H9 (cell line): Measurements from ENCODE around the gene TMEM220. TPM values are rescaled to one million over a fixed set of nuclear protein-coding genes. Genes with fewer than 3 reads are reported as not detected.

Experiments
- DNase-seq: peaks from one replicate; pipeline ENCODE4 v3.0.0-alpha.2; 2017
- H2AFZ ChIP-seq: one replicate; pipeline ENCODE4 v1.6.1; 2013; ENCODE audit warnings: mild to moderate bottlenecking, low read length, control low read depth, moderate library complexity
- H2AK5ac ChIP-seq: 2 replicates; pipeline ENCODE4 v1.6.1; 2013; ENCODE audit warnings: low read length, control low read depth, mixed read lengths; ENCODE audit not compliant: insufficient read length
- H2BK120ac ChIP-seq: one replicate; pipeline ENCODE4 v1.6.1; 2013; ENCODE audit warnings: low read depth, mild to moderate bottlenecking, low read length, control low read depth, inconsistent platforms; ENCODE audit not compliant: poor library complexity, severe bottlenecking
- H2BK12ac ChIP-seq: 2 replicates; pipeline ENCODE4 v1.6.1; 2013; ENCODE audit warnings: low read length, control low read depth, mixed read lengths, low read depth; ENCODE audit not compliant: insufficient read length
- H2BK15ac ChIP-seq: 2 replicates; pipeline ENCODE4 v1.6.1; 2013; ENCODE audit warnings: low read depth, low read length, control low read depth
- H2BK20ac ChIP-seq: one replicate; pipeline ENCODE4 v1.6.1; 2013; ENCODE audit warnings: low read depth, mild to moderate bottlenecking, low read length, control low read depth, inconsistent platforms; ENCODE audit not compliant: poor library complexity, severe bottlenecking
- H2BK5ac ChIP-seq: 2 replicates; pipeline ENCODE4 v1.6.1; 2013; ENCODE audit warnings: low read length, control low read depth, mixed read lengths; ENCODE audit not compliant: insufficient read length
- H3K14ac ChIP-seq: 2 replicates; pipeline ENCODE4 v1.6.1; 2013; ENCODE audit warnings: low read length, control low read depth; ENCODE audit not compliant: insufficient read depth
- H3K18ac ChIP-seq: 2 replicates; pipeline ENCODE4 v1.6.1; 2013; ENCODE audit warnings: low read depth, mild to moderate bottlenecking, mixed read lengths, low read length, control low read depth; ENCODE audit not compliant: insufficient read length
- H3K23ac ChIP-seq: 2 replicates; pipeline ENCODE4 v1.6.1; 2013; ENCODE audit warnings: low read length, control low read depth, mixed read lengths, low read depth; ENCODE audit not compliant: insufficient read length
- H3K23me2 ChIP-seq: 2 replicates; pipeline ENCODE4 v1.6.1; 2013; ENCODE audit warnings: low read depth, mild to moderate bottlenecking, mixed read lengths, low read length, control low read depth; ENCODE audit not compliant: insufficient read length, poor library complexity, severe bottlenecking
- H3K27ac ChIP-seq: 2 replicates; pipeline ENCODE4 v1.5.1; 2013; ENCODE audit warnings: low read length, control low read depth, mixed read lengths, low read depth; ENCODE audit not compliant: insufficient read length
- H3K27me3 ChIP-seq: 2 replicates; pipeline ENCODE4 v1.6.1; 2013; ENCODE audit warnings: low read length, control low read depth, inconsistent platforms; ENCODE audit not compliant: insufficient read depth
- H3K4ac ChIP-seq: 2 replicates; pipeline ENCODE4 v1.6.1; 2013; ENCODE audit warnings: low read depth, mild to moderate bottlenecking, control low read depth, inconsistent platforms, low read length, moderate library complexity
- H3K4me1 ChIP-seq: 2 replicates; pipeline ENCODE4 v1.6.1; 2013; ENCODE audit warnings: low read length, control low read depth, inconsistent platforms; ENCODE audit not compliant: insufficient read depth
- H3K4me2 ChIP-seq: 2 replicates; pipeline ENCODE4 v1.6.1; 2013; ENCODE audit warnings: low read length, control low read depth, mixed read lengths; ENCODE audit not compliant: insufficient read length, insufficient read depth
- H3K56ac ChIP-seq: 2 replicates; pipeline ENCODE4 v1.6.1; 2013; ENCODE audit warnings: low read depth, mild to moderate bottlenecking, mixed read lengths, low read length, control low read depth; ENCODE audit not compliant: insufficient read length
- H3K79me1 ChIP-seq: 2 replicates; pipeline ENCODE4 v1.6.1; 2013; ENCODE audit warnings: low read depth, mild to moderate bottlenecking, moderate library complexity, low read length, control low read depth, inconsistent platforms; ENCODE audit not compliant: insufficient read depth, poor library complexity, severe bottlenecking
- H3K79me2 ChIP-seq: 2 replicates; pipeline ENCODE4 v1.6.1; 2013; ENCODE audit warnings: low read length, control low read depth, inconsistent platforms; ENCODE audit not compliant: insufficient read depth
- H3K9ac ChIP-seq: 2 replicates; pipeline ENCODE4 v1.6.1; 2013; ENCODE audit warnings: low read length, control low read depth, mixed read lengths; ENCODE audit not compliant: insufficient read length; ENCODE audit errors: extremely low read depth
- H3K9me3 ChIP-seq: one replicate; pipeline ENCODE4 v1.6.1; 2013; ENCODE audit warnings: low read depth, low read length, inconsistent platforms; ENCODE audit not compliant: control insufficient read depth
- H3T11ph ChIP-seq: one replicate; pipeline ENCODE4 v1.6.1; 2013; ENCODE audit warnings: mild to moderate bottlenecking, low read length, control low read depth, inconsistent platforms
- H4K20me1 ChIP-seq: one replicate; pipeline ENCODE4 v1.6.1; 2013; ENCODE audit not compliant: control insufficient read depth, insufficient read length, insufficient read depth
- H4K5ac ChIP-seq: 2 replicates; pipeline ENCODE4 v1.6.1; 2013; ENCODE audit warnings: low read depth, mild to moderate bottlenecking, mixed read lengths, low read length, control low read depth; ENCODE audit not compliant: insufficient read length
- H4K8ac ChIP-seq: replicated peaks from 2 replicates; pipeline ENCODE4 v1.6.1; 2013; ENCODE audit warnings: low read length, control low read depth, mixed read lengths, low read depth; ENCODE audit not compliant: insufficient read length
- H4K91ac ChIP-seq: 2 replicates; pipeline ENCODE4 v1.6.1; 2013; ENCODE audit warnings: low read depth, mild to moderate bottlenecking, moderate library complexity, mixed read lengths, low read length, control low read depth; ENCODE audit not compliant: insufficient read length
- H3K27ac Mint-ChIP-seq, 3 experiments: 2 replicates in 2 of 3; 3 replicates in 1 of 3; pipeline ENCODE4 v1.8.0; 2020 to 2021; ENCODE audit warnings: mixed read lengths in 3 of 3, mild to moderate bottlenecking in 1 of 3, moderate library complexity in 1 of 3
- H3K27me3 Mint-ChIP-seq: 2 replicates; pipeline ENCODE4 v1.8.0; 2021; ENCODE audit warnings: low read depth, mild to moderate bottlenecking, moderate library complexity, mixed read lengths
- H3K36me3 Mint-ChIP-seq, 3 experiments: 2 replicates in 2 of 3; 3 replicates in 1 of 3; pipeline ENCODE4 v1.8.0; 2020 to 2021; ENCODE audit warnings: low read depth in 3 of 3, mixed read lengths in 3 of 3; ENCODE audit not compliant: insufficient read depth in 1 of 3
- H3K4me1 Mint-ChIP-seq, 2 experiments: 2 replicates each; pipeline ENCODE4 v1.8.0; 2020; ENCODE audit warnings: mixed read lengths in 2 of 2
- H3K4me3 Mint-ChIP-seq, 2 experiments: 2 replicates in 1 of 2; 3 replicates in 1 of 2; pipeline ENCODE4 v1.8.0; 2020 to 2021; ENCODE audit warnings: mild to moderate bottlenecking in 2 of 2, mixed read lengths in 2 of 2, moderate library complexity in 1 of 2
- H3K9me3 Mint-ChIP-seq, 2 experiments: 2 replicates in 1 of 2; 3 replicates in 1 of 2; pipeline ENCODE4 v1.8.0; 2020; ENCODE audit warnings: mild to moderate bottlenecking in 2 of 2, mixed read lengths in 2 of 2, moderate library complexity in 1 of 2
- whole genome bisulfite sequencing: extraction: QIAGEN DNeasy Blood & Tissue Kit; methylation state at CpG from one replicate; pipeline ENCODE4 v1.1.7; 2013; ENCODE audit warnings: missing lambda C conversion rate, low lambda C conversion rate, mixed read lengths; ENCODE audit not compliant: insufficient read length; ENCODE audit errors: extremely low coverage; 5-methylcytosine and 5-hydroxymethylcytosine counted together
- total RNA-seq: library from RNA; stranded (reverse); gene quantifications from 2 replicates; pipeline ENCODE4 v1.2.1, GENCODE V29; 2021
- TF ChIP-seq, protein P1 (sequence below): fragments of 200-600 bp; sonication (generic); conservative IDR thresholded peaks from 3 replicates; pipeline ENCODE4 v1.8.0; 2021; ENCODE audit warnings: antibody characterized with exemption, mild to moderate bottlenecking

TMEM220 gene
- total RNA-seq, 1 experiment from 2014 or later: 6.1 TPM

GRCh38 chr17:10775740-10776356, 46.0 kb upstream of the TMEM220 start:
- no CpG with 5 or more reads among the region's 5 CpGs for WGBS
- Histone ChIP-seq H3K56ac (no peak overlapping the region), H4K20me1 (no peaks in the 10 kb centered on the region), H3K14ac (no peak overlapping the region), H2AFZ (no peak overlapping the region), H3K23ac (no peak overlapping the region), H3K18ac (no peak overlapping the region), H3K9ac (no peak overlapping the region), H2BK120ac (no peak overlapping the region), H2BK15ac (no peak overlapping the region), H3K4me1 (no peaks in the 10 kb centered on the region), H3K4ac (no peak overlapping the region), H4K8ac (no peak overlapping the region), H4K91ac (no peak overlapping the region), H4K5ac (no peak overlapping the region), H3K27me3 (no peaks in the 10 kb centered on the region), H3K9me3 (no peaks in the 10 kb centered on the region), H3K79me1 (no peaks in the 10 kb centered on the region), H3K23me2 (no peaks in the 10 kb centered on the region), H3K79me2 (no peaks in the 10 kb centered on the region), H2AK5ac (no peak overlapping the region), H3K4me2 (no peak overlapping the region), H2BK20ac (no peak overlapping the region), H2BK5ac (no peak overlapping the region), H3T11ph (no peak overlapping the region), H3K27ac (no peak overlapping the region), H2BK12ac (no peak overlapping the region)
- TF ChIP-seq, protein P1, sequence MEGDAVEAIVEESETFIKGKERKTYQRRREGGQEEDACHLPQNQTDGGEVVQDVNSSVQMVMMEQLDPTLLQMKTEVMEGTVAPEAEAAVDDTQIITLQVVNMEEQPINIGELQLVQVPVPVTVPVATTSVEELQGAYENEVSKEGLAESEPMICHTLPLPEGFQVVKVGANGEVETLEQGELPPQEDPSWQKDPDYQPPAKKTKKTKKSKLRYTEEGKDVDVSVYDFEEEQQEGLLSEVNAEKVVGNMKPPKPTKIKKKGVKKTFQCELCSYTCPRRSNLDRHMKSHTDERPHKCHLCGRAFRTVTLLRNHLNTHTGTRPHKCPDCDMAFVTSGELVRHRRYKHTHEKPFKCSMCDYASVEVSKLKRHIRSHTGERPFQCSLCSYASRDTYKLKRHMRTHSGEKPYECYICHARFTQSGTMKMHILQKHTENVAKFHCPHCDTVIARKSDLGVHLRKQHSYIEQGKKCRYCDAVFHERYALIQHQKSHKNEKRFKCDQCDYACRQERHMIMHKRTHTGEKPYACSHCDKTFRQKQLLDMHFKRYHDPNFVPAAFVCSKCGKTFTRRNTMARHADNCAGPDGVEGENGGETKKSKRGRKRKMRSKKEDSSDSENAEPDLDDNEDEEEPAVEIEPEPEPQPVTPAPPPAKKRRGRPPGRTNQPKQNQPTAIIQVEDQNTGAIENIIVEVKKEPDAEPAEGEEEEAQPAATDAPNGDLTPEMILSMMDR: no peak
- no peak overlapping the region for H3K4me3 Mint-ChIP-seq
- no peak overlapping the region; a peak in 1 of 7 replicates for H3K27ac Mint-ChIP-seq
- H3K27me3 Mint-ChIP-seq: no peaks in the 10 kb centered on the region
- peaks cover 4 to 10% of the 10 kb centered on the region in 2 experiments; a peak in 3 of 4 replicates for H3K4me1 Mint-ChIP-seq
- no peak for DNase-seq
- peaks cover 8 to 18% of the 10 kb centered on the region in 2 experiments for H3K9me3 Mint-ChIP-seq
- H3K36me3 Mint-ChIP-seq: peaks cover 4 to 17% (median 11%) of the 10 kb centered on the region in 3 experiments
